Bronchial epithelial cell (primary cell): Measurements from ENCODE around the gene CTNNBIP1. TPM values are rescaled to one million over a fixed set of nuclear protein-coding genes. Genes with fewer than 3 reads are reported as not detected.
A peak's percentile ranks its signal among the peaks of the same experiment; 100 is the strongest.

ENCODE experiments used
- DNase-seq: peaks from one replicate; pipeline ENCODE4 v3.0.0-alpha.2; 2010; ENCODE audit warnings: low read depth
- FAIRE-seq: peaks from 2 replicates; lab custom pipeline; 2011; peaks lifted over from hg19 to GRCh38; lab: Jason Lieb, UNC
- H3K27me3 ChIP-seq: 2 replicates; pipeline ENCODE4 v1.5.1; 2011; ENCODE audit warnings: low read length; ENCODE audit not compliant: control insufficient read depth, insufficient read depth
- H3K36me3 ChIP-seq: 2 replicates; pipeline ENCODE4 v1.5.1; 2011; ENCODE audit warnings: low read length; ENCODE audit not compliant: control insufficient read depth, insufficient read depth
- H3K4me3 ChIP-seq: 2 replicates; pipeline ENCODE4 v1.5.1; 2011; ENCODE audit warnings: mild to moderate bottlenecking, low read depth, low read length, control low read depth
- CTCF ChIP-seq: IDR thresholded peaks from 2 replicates; pipeline ENCODE4 v1.5.1; 2011; ENCODE audit warnings: mild to moderate bottlenecking, moderate library complexity, low read length, control low read depth, inconsistent platforms; ENCODE audit not compliant: insufficient read depth, severe bottlenecking
- total RNA-seq: library from RNA; depleted of rRNA; stranded (reverse); fragments of >200 nt; gene quantifications from 2 replicates; pipeline ENCODE4 v1.2.1, GENCODE V29; 2014

CTNNBIP1 gene
- total RNA-seq, 1 donor from 2014 or later, result 107 TPM

GRCh38 chr1:9841460-9841859 is 68.6 kb downstream of the CTNNBIP1 start:
- no peak for TF ChIP-seq CTCF
- DNase-seq (no peak), FAIRE-seq (no peak)
- no peak overlapping the region for H3K4me3 ChIP-seq
- H3K36me3 ChIP-seq, result no peaks in the 10 kb centered on the region
- no peaks in the 10 kb centered on the region for H3K27me3 ChIP-seq

GRCh38 chr1:9840176-9840575 is 69.9 kb downstream of the CTNNBIP1 start:
- Histone ChIP-seq H3K4me3 (no peak overlapping the region), H3K27me3 (no peaks in the 10 kb centered on the region), H3K36me3 (no peaks in the 10 kb centered on the region)
- DNase-seq (peak; percentile 63), FAIRE-seq (peak; percentile 36)
- TF ChIP-seq CTCF, result no peak

- no peak for TF ChIP-seq CTCF
- FAIRE-seq (no peak), DNase-seq (no peak)
- Histone ChIP-seq H3K36me3 (no peaks in the 10 kb centered on the region), H3K4me3 (no peak overlapping the region), H3K27me3 (no peaks in the 10 kb centered on the region)
These were observed 71.1 kb downstream of the CTNNBIP1 start for GRCh38 chr1:9838946-9839345.

- no peaks in the 10 kb centered on the region for H3K36me3 ChIP-seq
- FAIRE-seq (peak; percentile 36), DNase-seq (no peak)
- no peak overlapping the region for H3K4me3 ChIP-seq
- no peak for TF ChIP-seq CTCF
- no peaks in the 10 kb centered on the region for H3K27me3 ChIP-seq
These were observed 73.5 kb downstream of the CTNNBIP1 start for GRCh38 chr1:9836632-9836960.

GRCh38 chr1:9835758-9836631 is 74.1 kb downstream of the CTNNBIP1 start:
- FAIRE-seq (peak; percentile 95), DNase-seq (peak; percentile 96)
- no peaks in the 10 kb centered on the region for H3K36me3 ChIP-seq
- no peak for TF ChIP-seq CTCF
- no peaks in the 10 kb centered on the region for H3K27me3 ChIP-seq
- peak overlapping the region; percentile 9 for H3K4me3 ChIP-seq

GRCh38 chr1:9835404-9835757 is 74.7 kb downstream of the CTNNBIP1 start:
- no peaks in the 10 kb centered on the region for H3K27me3 ChIP-seq
- DNase-seq (no peak), FAIRE-seq (no peak)
- H3K4me3 ChIP-seq, result peak overlapping the region; percentile 9
- H3K36me3 ChIP-seq, result no peaks in the 10 kb centered on the region
- no peak for TF ChIP-seq CTCF
